Measurements from ENCODE around the gene MTA2. TPM values are rescaled to one million over a fixed set of nuclear protein-coding genes. Genes with fewer than 3 reads are reported as not detected.
"Not testable (repeated sequence)": the region's sequence is repeated elsewhere in the genome, so short reads cannot be mapped to it uniquely, and the experiment has no call there.

MTA2 gene
- total RNA-seq, 1 experiment from 2014 or later = 120 TPM

GRCh38 chr11:62581735-62582134 lies 19.9 kb downstream of the MTA2 start:
- H3K4me3 ChIP-seq; H2AFZ ChIP-seq; DNase-seq; H3K9me2 ChIP-seq (ENCODE audit: insufficient read depth); intact Hi-C loops (cut with micrococcal nuclease; ENCODE audit: unreplicated experiment); H3K4me2 ChIP-seq; POLR2A ChIA-PET (ENCODE audit: unreplicated experiment); H3K9me3 ChIP-seq (ENCODE audit: insufficient read depth, low read depth); H4K20me1 ChIP-seq (ENCODE audit: insufficient read depth); BruUV-seq (replicated peaks); H3K27ac ChIP-seq; CTCF ChIA-PET; H3K27me3 ChIP-seq (ENCODE audit: insufficient read depth, low read depth); H3K79me2 ChIP-seq (ENCODE audit: low read depth): not testable (repeated sequence)
- H3K36me3 ChIP-seq (ENCODE audit: low read depth) = peaks cover 15% of the 10 kb centered on the region
- peaks cover 43% of the 10 kb centered on the region for H3F3A ChIP-seq (ENCODE audit: insufficient read depth, low read depth)
- H3K4me1 ChIP-seq (replicated peaks; ENCODE audit: insufficient read depth) = peaks cover 13% of the 10 kb centered on the region

GRCh38 chr11:62580959-62581715 lies 20.5 kb downstream of the MTA2 start:
- ChIA-PET POLR2A (ENCODE audit: unreplicated experiment) (interaction anchor here (0.5 kb wide), 1 partner anchor 22 kb away, joined by 6 read pairs; no protein-coding TSS in a partner anchor), CTCF (no interaction called here)
- H4K20me1 ChIP-seq (ENCODE audit: insufficient read depth) = peaks cover under 1% of the 10 kb centered on the region; the same call in 1 of the 2 replicates
- H3K4me1 ChIP-seq (replicated peaks; ENCODE audit: insufficient read depth) = peaks cover 13% of the 10 kb centered on the region
- H3K36me3 ChIP-seq (ENCODE audit: low read depth) = peaks cover 13% of the 10 kb centered on the region
- H3K27me3 ChIP-seq (ENCODE audit: insufficient read depth, low read depth) = no peaks in the 10 kb centered on the region
- TF ChIP-seq CTCF (conservative IDR thresholded peaks at IDR 0.05) = no peak
- TF ChIP-seq EZH2 (IDR thresholded peaks at IDR 0.05; ENCODE audit: low read depth) = no peak
- H3K79me2 ChIP-seq (ENCODE audit: low read depth) = 0 out of 2 replicates have a peak, but pooled peaks cover 5% of the 10 kb centered on the region
- no peak overlapping the region for H3K4me2 ChIP-seq
- H3K27ac ChIP-seq = no peak overlapping the region
- no peak for DNase-seq
- intact Hi-C loops (cut with micrococcal nuclease; ENCODE audit: unreplicated experiment) = no loop called here
- no peak overlapping the region for H3K4me3 ChIP-seq
- no peaks in the 10 kb centered on the region for H3K9me3 ChIP-seq (ENCODE audit: insufficient read depth, low read depth)
- no peaks in the 10 kb centered on the region for H3K9me2 ChIP-seq (ENCODE audit: insufficient read depth)
- H2AFZ ChIP-seq = no peak overlapping the region
- H3F3A ChIP-seq (ENCODE audit: insufficient read depth, low read depth) = peaks cover 48% of the 10 kb centered on the region
- BruUV-seq (replicated peaks) = no TSS peak

- ChIA-PET CTCF (no interaction called here), POLR2A (ENCODE audit: unreplicated experiment) (no interaction called here)
- BruUV-seq (replicated peaks) = no TSS peak
- intact Hi-C loops (cut with micrococcal nuclease; ENCODE audit: unreplicated experiment) = no loop called here
- H3K4me3 ChIP-seq = no peak overlapping the region
- H4K20me1 ChIP-seq (ENCODE audit: insufficient read depth) = no peaks in the 10 kb centered on the region; the same call in 1 of the 2 replicates
- no peaks in the 10 kb centered on the region for H3K9me2 ChIP-seq (ENCODE audit: insufficient read depth)
- H3K4me1 ChIP-seq (replicated peaks; ENCODE audit: insufficient read depth) = peaks cover 23% of the 10 kb centered on the region
- DNase-seq = peak in 1 of 2 experiments; percentile 88
- peak overlapping the region; percentile 19 for H3K27ac ChIP-seq
- H3K9me3 ChIP-seq (ENCODE audit: insufficient read depth, low read depth) = no peaks in the 10 kb centered on the region
- peaks cover 13% of the 10 kb centered on the region; the same call in 1 of the 2 replicates for H3K36me3 ChIP-seq (ENCODE audit: low read depth)
- H3F3A ChIP-seq (ENCODE audit: insufficient read depth, low read depth) = peaks cover 51% of the 10 kb centered on the region
- no peak overlapping the region for H3K4me2 ChIP-seq
- no peaks in the 10 kb centered on the region for H3K27me3 ChIP-seq (ENCODE audit: insufficient read depth, low read depth)
- TF ChIP-seq EZH2 (IDR thresholded peaks at IDR 0.05; ENCODE audit: low read depth) (no peak), CTCF (conservative IDR thresholded peaks at IDR 0.05) (no peak)
- H3K79me2 ChIP-seq (ENCODE audit: low read depth) = peaks cover 20% of the 10 kb centered on the region
- H2AFZ ChIP-seq = no peak overlapping the region
These were observed 22.4 kb downstream of the MTA2 start for GRCh38 chr11:62579252-62579651.
